CD4-positive, alpha-beta T cell treated with Interleukin-4 for 4 hours (primary cell): ENCODE results near the gene TIMD4.

Experiments used
- DNase-seq: peaks from one replicate; pipeline ENCODE4 v3.0.0-alpha.2; 2020

Gene TIMD4

DNA sequence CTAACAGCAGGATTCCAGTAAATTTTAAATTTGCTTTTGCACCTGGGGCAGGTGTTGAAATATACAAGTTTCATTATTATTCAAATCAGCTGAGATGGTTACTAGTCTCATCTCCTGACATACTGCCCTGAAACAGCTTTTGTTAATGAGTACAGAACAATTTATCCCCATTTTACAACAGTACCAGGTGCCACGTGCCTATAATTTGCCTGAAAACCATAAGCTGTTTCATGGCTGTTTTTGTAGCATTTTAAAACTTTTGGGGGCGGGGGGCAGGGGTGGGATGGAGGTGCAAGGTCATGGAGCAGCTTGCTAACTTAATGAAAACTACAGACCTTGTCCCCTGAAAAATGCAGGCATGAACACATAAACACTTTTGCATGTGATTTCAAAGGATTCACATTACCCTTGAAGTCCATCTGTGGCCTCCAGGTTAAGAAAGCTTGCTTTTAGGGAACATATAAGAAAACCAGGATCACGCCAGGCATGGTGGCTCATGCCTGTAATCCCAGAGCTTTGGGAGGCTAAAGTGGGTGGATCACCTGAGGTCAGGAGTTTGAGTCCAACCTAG is 42.1 kb downstream of the TIMD4 start:
- DNase-seq, result no peak

DNA sequence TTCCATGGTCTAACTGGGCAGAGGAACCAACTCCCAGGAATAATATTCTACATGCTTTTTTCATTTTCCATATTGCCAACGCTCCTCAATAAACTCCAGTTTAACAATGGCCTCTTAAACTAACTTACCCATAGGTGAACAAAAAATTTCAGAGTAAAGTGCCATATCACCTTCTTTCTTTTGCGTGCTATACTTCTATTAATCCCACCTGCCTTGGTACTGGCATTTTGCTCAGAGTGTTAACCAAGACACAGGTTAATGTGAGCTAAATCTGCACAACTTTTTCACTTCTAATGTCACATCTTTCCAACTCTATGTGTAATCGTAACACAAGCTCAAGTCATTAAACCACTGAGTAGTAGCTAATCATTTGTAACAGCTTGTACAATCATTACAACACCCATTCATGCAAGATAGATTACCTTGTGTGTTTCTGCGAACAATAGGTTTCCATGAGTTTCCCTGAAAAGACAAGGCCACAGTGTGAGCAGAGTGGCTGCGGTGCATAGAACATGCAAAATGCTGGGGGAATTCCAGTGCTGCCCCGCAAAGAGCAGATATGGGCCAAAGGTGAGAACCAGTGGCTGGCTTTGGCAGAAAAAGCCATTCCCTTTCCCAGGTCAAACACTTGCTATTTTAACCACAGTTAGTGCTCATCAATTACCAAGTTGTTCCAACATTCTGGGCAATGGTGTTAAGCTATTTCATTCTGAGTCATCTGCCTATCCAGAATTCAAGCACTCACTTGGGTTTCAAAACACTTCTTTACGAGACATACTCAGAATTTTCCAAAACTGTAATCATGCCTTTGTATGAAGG is 42.8 kb downstream of the TIMD4 start:
- DNase-seq, result peak; percentile 36

DNA sequence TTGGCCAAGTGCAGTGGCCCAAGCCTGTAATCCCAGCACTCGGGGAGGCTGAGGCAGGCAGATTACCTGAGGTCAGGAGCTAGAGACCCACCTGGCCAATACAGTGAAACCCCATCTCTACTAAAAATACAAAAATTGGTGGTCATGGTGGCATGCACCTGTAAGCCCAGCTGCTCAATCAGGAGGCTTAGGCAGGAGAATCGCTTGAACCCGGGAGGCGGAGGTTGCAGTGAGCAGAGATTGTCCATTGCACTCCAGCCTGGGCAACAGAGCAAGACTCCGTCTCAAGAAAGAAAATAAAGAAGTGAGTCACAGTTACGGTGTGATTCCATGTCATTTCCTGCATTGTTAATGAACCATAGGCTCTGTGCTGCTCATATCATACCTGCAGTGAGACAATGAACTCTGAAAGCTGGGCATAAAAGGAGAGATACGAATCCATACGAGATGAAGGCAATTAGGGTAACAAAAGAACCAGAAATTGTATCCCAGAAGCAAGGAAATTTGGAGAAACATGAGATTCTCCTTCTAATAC is 44.6 kb downstream of the TIMD4 start:
- DNase-seq, result no peak

DNA sequence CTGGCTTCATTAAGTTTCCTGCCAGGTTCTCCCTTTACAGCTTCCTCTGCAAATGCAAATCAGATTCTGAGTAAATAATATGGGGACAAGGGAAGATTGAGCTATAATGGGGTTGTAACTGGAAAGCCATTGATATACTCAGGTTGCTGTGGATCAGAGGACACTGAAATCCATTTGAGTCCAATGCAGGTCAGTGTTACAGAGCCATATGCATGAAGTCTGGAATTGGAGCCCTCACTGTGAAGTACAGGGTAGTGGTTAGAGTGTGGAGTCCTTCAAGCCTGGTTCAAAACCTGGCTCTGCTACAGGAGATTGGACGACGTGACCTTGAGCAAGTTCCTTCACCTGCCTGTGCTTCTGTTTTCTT is 48.7 kb downstream of the TIMD4 start:
- DNase-seq, result no peak

DNA sequence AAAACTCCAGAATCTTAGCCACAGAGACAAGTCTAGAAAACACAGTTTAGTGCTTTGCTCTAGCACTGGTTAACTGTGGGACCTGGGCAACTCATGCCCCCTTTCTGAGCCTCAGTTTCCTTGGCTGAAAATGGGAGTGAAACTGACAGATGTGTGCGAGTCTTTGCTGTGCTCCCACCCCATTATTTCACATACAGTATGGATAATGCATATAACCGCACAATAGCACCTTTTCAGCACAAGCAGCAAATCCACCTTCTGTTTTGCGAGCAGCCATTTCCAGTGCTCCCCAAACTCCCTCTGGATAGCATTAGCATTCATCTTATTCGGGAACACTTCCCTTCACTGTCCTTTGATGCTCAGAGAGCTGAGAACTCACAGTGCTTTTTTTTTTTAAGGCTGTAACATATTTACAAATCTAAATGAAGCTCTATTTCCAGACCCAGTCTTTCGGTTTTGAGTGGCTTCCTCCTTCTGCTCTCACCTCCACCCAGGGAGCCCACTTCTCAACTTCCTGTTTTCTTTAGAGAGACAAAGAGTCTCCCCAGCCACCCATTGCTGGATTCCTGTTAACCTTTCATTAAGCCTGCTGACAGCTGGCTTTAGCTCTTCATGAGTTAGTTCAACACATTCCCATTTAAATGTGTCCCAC is 49.2 kb downstream of the TIMD4 start:
- peak; percentile 59 for DNase-seq

DNA sequence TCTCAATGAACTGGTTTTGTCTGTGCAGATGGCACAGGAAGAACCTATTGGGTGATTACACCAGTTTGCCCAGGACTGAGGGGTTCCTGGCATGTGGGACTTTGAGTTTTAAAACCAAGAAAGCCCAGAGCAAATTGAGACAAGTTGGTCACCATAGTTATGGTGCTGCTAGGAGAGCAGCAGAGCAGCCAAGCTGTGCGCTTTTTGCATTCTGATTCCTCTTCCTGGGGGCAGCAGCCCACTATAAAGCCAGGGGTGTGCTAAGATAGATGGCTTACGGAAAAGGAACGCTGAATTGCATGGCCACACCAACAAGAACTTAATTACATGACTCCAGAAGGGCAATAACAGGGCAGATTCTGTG is 49.7 kb downstream of the TIMD4 start:
- no peak for DNase-seq

DNA sequence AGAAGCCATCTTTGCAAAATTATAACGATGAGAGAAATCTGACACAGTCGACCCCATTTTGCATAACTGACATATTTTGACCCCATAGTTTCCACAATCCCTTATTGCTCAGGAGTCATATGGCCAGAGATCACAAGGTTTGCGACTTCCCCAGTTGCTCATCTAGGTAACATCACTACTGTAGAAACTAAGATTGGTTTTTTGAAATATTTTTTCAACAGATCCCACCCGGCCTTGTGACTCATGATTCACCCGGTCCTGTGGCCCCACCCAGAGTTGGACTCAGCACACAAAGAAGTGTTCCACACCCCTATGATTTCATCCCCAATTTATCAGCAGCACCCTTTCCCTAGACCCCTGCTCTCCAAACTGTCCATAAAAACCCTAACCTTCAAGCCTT is 50.2 kb downstream of the TIMD4 start:
- DNase-seq, result no peak

DNA sequence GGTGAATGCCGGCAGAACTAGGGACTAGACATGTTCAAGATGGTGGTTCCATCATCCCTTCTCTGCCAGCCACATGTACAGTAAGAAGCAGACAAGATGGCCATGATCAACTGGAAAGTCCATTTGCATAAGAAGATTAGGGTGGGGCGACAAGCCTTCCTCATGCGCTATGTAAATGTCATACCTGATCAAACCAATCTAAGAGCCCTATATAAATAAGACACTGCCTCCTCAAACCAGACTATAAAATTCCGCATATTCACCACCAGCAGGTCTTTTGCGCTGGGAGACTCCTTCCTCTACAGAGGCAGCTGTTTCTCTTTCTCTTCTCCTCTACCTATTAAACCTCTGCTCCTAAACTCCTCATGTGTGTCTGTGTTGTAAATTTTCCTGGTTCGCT is 53.8 kb downstream of the TIMD4 start:
- DNase-seq, result no peak

DNA sequence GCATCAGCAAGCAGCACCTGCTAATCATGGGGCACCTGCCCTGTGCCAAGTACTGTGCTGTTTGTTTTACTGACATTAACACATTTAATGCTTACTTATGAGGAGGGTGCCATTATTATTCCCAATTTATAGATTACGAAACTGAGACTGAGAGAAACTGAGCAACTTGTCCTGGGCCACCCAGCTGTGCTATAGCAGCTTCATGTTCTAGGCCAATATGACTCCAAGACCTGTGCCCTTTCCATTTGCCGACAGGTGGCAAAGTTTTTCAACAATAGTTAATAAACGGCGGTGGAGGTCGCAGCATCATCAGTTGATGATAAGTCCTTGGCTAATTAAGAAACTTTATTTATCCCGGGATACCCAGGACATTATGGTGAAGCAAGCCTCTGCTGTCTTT is 55.4 kb downstream of the TIMD4 start:
- DNase-seq, result no peak

DNA sequence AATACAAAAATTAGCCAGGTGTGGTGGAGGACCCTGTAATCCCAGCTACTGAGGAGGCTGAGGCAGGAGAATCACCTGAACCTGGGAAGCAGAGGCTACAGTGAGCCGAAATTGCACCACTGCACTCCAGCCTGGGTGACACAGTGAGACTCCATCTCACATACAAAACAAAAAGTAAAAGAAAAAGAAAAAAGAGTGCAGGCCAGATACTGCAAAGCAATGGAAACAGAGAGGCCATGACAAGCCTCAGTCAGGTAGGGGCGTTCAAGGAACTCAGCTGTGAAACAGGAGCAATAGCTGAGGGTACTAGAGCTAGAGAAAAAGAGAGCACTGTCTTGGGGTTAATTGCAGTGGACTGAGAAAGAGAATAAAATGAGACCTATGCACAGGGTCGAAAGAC is 56.2 kb downstream of the TIMD4 start:
- no peak for DNase-seq

DNA sequence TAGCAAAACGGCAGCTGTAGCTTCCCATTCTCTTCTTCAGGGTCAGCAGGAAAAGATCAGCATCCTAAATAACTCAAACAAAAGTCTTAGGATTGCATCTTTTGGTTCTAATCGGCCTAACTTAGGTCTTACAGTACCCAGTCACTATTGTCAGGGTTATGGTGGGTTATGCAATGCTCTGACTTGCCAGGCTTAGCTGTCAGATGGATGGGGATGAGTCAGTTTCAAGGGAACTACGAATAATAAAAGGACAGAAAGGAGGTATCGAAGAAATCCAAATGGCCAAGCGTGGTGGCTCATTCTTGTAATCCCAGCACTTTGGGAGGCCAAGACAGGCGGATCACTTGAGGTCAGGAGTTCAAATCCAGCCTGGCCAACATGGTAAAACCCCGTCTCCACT is 66.5 kb downstream of the TIMD4 start:
- no peak for DNase-seq

DNA sequence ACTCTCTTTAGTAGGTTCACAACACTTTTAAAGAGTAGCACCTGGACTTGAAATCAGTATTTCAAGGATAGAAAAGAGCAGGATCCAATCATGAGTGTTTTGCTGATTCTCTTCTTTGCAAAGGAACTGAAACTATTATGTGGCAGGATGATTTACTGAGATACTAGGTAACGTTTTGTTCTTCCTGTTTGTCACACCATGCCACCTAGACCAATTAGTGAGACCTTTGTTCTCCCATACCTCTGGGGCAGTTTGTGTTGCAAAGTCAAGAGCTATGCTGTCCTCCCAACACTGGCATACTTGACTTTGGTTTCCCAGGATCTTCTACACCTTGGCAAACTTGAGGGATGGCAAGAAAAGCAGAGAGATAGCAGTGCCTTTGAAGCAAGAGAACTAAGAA is 69.5 kb downstream of the TIMD4 start:
- DNase-seq, result no peak

DNA sequence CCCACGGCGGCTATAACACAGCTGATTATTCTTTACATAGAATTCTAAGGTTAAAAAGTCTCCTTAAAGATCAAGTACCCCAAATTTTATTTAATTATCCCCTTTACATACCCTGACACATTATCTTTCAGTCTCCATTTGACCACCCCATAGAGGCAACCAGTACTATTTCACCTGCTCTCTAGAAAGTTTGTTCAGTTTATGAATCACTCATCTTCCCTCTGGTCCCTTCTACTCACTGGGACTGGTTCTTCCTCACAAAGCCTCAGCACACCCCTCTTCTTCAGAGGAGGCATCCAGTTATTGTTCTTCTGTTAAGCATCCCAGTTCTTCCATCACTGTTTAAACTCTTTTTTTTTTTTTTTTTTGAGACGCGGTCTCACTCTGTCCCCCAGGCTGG is 70.2 kb downstream of the TIMD4 start:
- no peak for DNase-seq

DNA sequence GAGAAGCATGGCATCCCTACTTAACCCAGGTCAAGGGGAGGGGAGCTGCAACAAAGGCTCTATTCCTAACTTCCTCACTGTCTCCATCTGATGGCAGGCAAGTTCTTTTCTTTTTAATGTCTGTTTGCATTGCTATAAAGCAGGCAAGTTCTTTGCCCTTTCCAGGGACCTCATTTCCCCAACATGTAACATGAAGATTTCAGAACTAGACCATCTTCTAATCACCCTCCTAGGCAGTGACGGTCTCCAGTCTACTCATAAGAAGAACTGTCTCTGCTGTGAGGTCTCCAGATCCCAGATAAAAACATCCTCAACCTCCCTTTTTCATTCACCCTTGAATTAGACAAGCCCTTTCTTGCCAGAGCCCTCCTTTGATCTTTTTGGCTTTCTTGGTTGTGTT is 70.8 kb downstream of the TIMD4 start:
- no peak for DNase-seq

DNA sequence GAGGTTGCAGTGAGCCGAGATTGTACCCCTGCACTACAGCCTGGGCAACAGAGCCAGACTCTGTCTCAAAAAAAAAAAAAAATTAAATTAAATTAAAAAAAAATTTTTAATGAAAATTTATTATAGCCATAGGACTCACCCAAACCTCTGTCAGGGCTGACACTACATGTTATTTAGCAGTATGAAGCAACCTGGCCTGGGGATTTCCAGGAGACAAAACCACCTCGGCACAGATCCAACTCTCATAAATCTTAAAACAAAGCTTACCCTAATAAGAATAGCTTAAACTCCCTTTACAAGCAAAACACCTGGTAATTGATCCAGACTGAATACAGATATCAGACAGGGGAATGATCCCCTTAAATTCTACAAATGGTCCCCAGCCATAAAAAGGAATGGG is 74.5 kb downstream of the TIMD4 start:
- DNase-seq, result no peak

DNA sequence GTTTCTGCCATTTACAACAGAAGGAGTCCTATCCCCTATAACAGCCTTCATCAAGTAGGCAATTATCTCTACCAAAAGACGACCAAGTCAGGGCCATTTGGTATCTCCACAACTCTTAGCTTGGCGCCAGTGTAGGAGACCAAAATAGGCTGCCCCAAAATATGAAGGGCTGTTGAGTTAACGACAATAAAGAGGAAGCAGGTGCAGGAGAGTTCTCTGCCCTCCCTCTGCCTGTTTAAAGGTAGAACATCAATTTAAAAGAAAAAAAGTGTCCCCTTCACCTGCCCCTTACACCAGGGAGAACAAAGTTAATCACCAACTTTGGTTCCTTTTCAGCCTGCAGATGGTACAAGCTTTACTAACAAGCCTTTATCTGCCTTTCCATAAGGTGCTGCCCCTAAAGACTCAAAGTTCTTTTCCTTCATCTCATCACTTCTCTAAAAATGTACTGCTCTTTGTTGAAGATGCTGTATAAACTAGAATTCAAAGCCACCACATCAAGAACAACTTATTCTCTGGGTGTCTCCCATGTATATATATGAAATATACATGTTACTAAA is 79.6 kb downstream of the TIMD4 start:
- DNase-seq, result no peak

DNA sequence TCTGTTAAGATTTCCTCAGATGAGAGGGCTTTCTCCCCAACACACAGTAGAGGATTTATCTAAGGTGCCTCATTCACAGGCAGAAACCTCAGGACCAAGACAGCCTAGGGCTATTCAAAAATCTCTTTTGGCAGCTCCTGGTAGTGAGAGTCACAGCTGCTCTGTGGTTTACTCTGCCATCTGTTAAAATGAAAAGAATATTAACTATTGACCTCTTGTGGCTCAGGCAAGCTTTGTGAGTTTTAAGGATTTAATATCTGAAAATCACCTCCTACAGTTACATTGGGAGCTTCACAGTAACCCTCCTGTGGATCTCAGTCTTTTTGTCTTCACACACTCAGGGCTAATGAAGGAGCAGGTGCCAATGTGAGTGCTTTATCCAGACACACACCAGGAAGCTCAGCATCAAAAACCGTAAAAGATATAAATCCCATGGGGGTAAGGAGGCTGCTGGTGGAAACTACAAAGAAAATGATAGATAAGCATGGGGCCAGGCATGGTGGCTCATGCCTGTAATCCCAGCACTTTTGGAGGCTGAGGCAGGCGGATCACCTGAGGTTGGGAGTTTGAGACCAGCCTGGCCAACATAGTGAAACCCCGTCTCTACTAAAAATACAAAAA is 83.3 kb downstream of the TIMD4 start:
- DNase-seq, result no peak

DNA sequence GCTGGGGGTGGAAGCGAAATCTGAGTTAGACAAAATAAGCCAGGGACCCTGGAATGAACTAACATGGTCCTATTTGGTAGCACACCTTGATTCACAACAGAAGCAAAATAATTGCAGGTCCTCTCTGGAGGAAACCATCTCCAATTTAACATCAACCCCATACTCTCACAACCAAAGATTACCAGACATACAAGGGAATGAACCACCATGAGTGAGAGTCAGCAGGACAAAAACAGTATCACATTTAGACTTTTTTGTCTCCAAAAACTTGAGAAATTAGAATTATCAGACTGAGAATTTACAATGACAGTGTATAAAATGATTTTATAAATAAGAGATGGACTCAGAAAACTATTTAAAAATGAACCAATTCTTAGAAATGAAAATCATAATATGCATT is 91.8 kb downstream of the TIMD4 start:
- DNase-seq, result no peak

DNA sequence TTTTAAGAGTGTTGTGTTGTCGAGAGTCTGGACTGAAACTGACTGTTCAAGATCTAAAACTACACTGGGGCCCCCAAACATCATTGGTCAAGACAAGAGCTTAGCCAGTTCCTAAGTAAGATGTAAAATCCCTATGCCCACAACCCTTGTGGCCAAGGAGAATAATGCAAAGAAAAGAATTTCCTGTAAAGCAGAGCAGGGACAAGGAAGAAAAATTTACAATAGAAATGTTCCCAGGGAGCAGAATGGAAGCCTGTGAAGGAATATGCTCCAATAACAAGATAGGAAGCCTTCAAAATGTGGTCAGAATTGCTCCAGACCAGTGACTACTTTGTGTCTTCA is 92.6 kb downstream of the TIMD4 start:
- no peak for DNase-seq
